Germinal center (tissue), 1 donor: ENCODE results near the gene DENND1A.
"Not testable (repeated sequence)": the region's sequence is repeated elsewhere in the genome, so short reads cannot be mapped to it uniquely, and the experiment has no call there.

Source experiments
- DNase-seq: peaks from one replicate; pipeline ENCODE4 v3.0.0; 2012; ENCODE audit warnings: mixed read lengths, low spot score

The DENND1A gene

GRCh38 chr9:123820139-123820538, 109.8 kb downstream of the DENND1A start:
- no peak for DNase-seq

- no peak for DNase-seq
Observed at GRCh38 chr9:123816817-123817472, 113.0 kb downstream of the DENND1A start.

GRCh38 chr9:123815856-123816255, 114.1 kb downstream of the DENND1A start:
- DNase-seq: not testable (repeated sequence)

- no peak for DNase-seq
Observed at GRCh38 chr9:123814496-123814895, 115.4 kb downstream of the DENND1A start.

GRCh38 chr9:123812984-123813383, 116.9 kb downstream of the DENND1A start:
- no peak for DNase-seq

- DNase-seq: no peak
Observed at GRCh38 chr9:123807251-123807650, 122.7 kb downstream of the DENND1A start.

- DNase-seq: no peak
Observed at GRCh38 chr9:123806829-123807228, 123.1 kb downstream of the DENND1A start.

GRCh38 chr9:123798195-123798594, 131.7 kb downstream of the DENND1A start:
- DNase-seq: no peak

- no peak for DNase-seq
Observed at GRCh38 chr9:123796618-123797484, 133.1 kb downstream of the DENND1A start.

- no peak for DNase-seq
Observed at GRCh38 chr9:123796094-123796493, 133.8 kb downstream of the DENND1A start.

- no peak for DNase-seq
Observed at GRCh38 chr9:123795336-123795735, 134.6 kb downstream of the DENND1A start.

GRCh38 chr9:123792501-123792900, 137.4 kb downstream of the DENND1A start:
- no peak for DNase-seq

GRCh38 chr9:123789554-123790292, 140.2 kb downstream of the DENND1A start:
- DNase-seq: no peak

- DNase-seq: no peak
Observed at GRCh38 chr9:123787416-123787815, 142.5 kb downstream of the DENND1A start.

GRCh38 chr9:123784518-123784917, 145.4 kb downstream of the DENND1A start:
- DNase-seq: no peak

GRCh38 chr9:123778232-123778902, 151.6 kb downstream of the DENND1A start:
- no peak for DNase-seq

- DNase-seq: no peak
Observed at GRCh38 chr9:123776708-123777537, 153.0 kb downstream of the DENND1A start.

- no peak for DNase-seq
Observed at GRCh38 chr9:123775289-123776284, 154.3 kb downstream of the DENND1A start.

- no peak for DNase-seq
Observed at GRCh38 chr9:123773783-123774182, 156.1 kb downstream of the DENND1A start.

- DNase-seq: no peak
Observed at GRCh38 chr9:123772967-123773366, 157.0 kb downstream of the DENND1A start.
